ENCODE data around the gene RPLP1.

Gene RPLP1

GRCh38 chr15:69415381-69415780 lies 37.2 kb upstream of the RPLP1 start:
- peaks cover 22% of the 10 kb centered on the region for H3K36me3 ChIP-seq
- H3K4me1 ChIP-seq, result no peaks in the 10 kb centered on the region
- no peaks in the 10 kb centered on the region for H3K9me3 ChIP-seq
- no peaks in the 10 kb centered on the region for H3K27me3 ChIP-seq
- TF ChIP-seq CTCF (IDR thresholded peaks at IDR 0.05; ENCODE audit: low read depth, low read length), result no peak
- peak overlapping the region; percentile 85 for H3K4me3 ChIP-seq (ENCODE audit: low read depth, low read length)
- no peak for DNase-seq

GRCh38 chr15:69417581-69417980 lies 35.0 kb upstream of the RPLP1 start:
- Histone ChIP-seq H3K27me3 (no peaks in the 10 kb centered on the region), H3K36me3 (peaks cover 44% of the 10 kb centered on the region), H3K4me3 (ENCODE audit: low read depth, low read length) (no peak overlapping the region), H3K4me1 (no peaks in the 10 kb centered on the region), H3K9me3 (no peaks in the 10 kb centered on the region)
- no peak for DNase-seq
- TF ChIP-seq CTCF (IDR thresholded peaks at IDR 0.05; ENCODE audit: low read depth, low read length), result no peak

GRCh38 chr15:69421498-69421897 lies 31.1 kb upstream of the RPLP1 start:
- H3K4me1 ChIP-seq, result no peaks in the 10 kb centered on the region
- H3K27me3 ChIP-seq, result no peaks in the 10 kb centered on the region
- TF ChIP-seq CTCF (IDR thresholded peaks at IDR 0.05; ENCODE audit: low read depth, low read length), result no peak
- H3K9me3 ChIP-seq, result no peaks in the 10 kb centered on the region
- peaks cover 75% of the 10 kb centered on the region for H3K36me3 ChIP-seq
- no peak overlapping the region for H3K4me3 ChIP-seq (ENCODE audit: low read depth, low read length)
- no peak for DNase-seq

- H3K4me3 ChIP-seq (ENCODE audit: low read depth, low read length), result no peak overlapping the region
- no peaks in the 10 kb centered on the region for H3K9me3 ChIP-seq
- H3K4me1 ChIP-seq, result no peaks in the 10 kb centered on the region
- H3K27me3 ChIP-seq, result no peaks in the 10 kb centered on the region
- TF ChIP-seq CTCF (IDR thresholded peaks at IDR 0.05; ENCODE audit: low read depth, low read length), result no peak
- H3K36me3 ChIP-seq, result peaks cover 85% of the 10 kb centered on the region
- no peak for DNase-seq
Observed at GRCh38 chr15:69422336-69422895, 30.2 kb upstream of the RPLP1 start.

GRCh38 chr15:69424001-69424400 lies 28.6 kb upstream of the RPLP1 start:
- Histone ChIP-seq H3K36me3 (peaks cover 88% of the 10 kb centered on the region), H3K27me3 (no peaks in the 10 kb centered on the region), H3K4me3 (ENCODE audit: low read depth, low read length) (no peak overlapping the region), H3K9me3 (no peaks in the 10 kb centered on the region), H3K4me1 (no peaks in the 10 kb centered on the region)
- no peak for TF ChIP-seq CTCF (IDR thresholded peaks at IDR 0.05; ENCODE audit: low read depth, low read length)
- DNase-seq, result no peak

- no peak for DNase-seq
- H3K4me3 ChIP-seq (ENCODE audit: low read depth, low read length), result no peak overlapping the region
- H3K36me3 ChIP-seq, result peaks cover 88% of the 10 kb centered on the region
Observed at GRCh38 chr15:69424748-69425413, 27.7 kb upstream of the RPLP1 start.

More at GRCh38 chr15:69424748-69425413, 27.7 kb upstream of the RPLP1 start:
- Histone ChIP-seq H3K27me3 (no peaks in the 10 kb centered on the region), H3K9me3 (no peaks in the 10 kb centered on the region), H3K4me1 (no peaks in the 10 kb centered on the region)
- TF ChIP-seq CTCF (IDR thresholded peaks at IDR 0.05; ENCODE audit: low read depth, low read length), result no peak
